Activated CD8-positive, alpha-beta memory T cell treated with anti-CD3 and anti-CD28 coated beads, Interleukin-2, amount 10 ng/mL, durations not matched to agents 7 days and 5 days (primary cell): ENCODE measurements around the gene TMEM114. TPM values are rescaled to one million over a fixed set of nuclear protein-coding genes. Genes with fewer than 3 reads are reported as not detected.
"Not testable (repeated sequence)": the region's sequence is repeated elsewhere in the genome, so short reads cannot be mapped to it uniquely, and the experiment has no call there.

ENCODE experiments used
- ATAC-seq: fragments of 150-1000 bp; cut with Tn5 transposase; one replicate; pipeline ENCODE4 v1.10.0; 2021; ENCODE audit warnings: moderate library complexity
- CTCF ChIA-PET: fragments of 350-600 bp; sonication (Branson Sonifier 250); formaldehyde crosslinking; loops from one replicate; lab custom pipeline; 2021; ENCODE audit warnings: antibody characterized with exemption; lab: Charles Lee
- DNase-seq: peaks from one replicate; pipeline ENCODE4 v3.0.0-alpha.2; 2020
- H3K27ac Mint-ChIP-seq: one replicate; pipeline ENCODE4 v1.8.0; 2021; ENCODE audit warnings: mild to moderate bottlenecking, mixed read lengths
- H3K27me3 Mint-ChIP-seq: one replicate; pipeline ENCODE4 v1.8.0; 2021; ENCODE audit warnings: mixed read lengths
- H3K36me3 Mint-ChIP-seq: one replicate; pipeline ENCODE4 v1.8.0; 2021; ENCODE audit warnings: mild to moderate bottlenecking, mixed read lengths
- H3K4me1 Mint-ChIP-seq: one replicate; pipeline ENCODE4 v1.8.0; 2021; ENCODE audit warnings: mixed read lengths
- H3K4me3 Mint-ChIP-seq: one replicate; pipeline ENCODE4 v1.8.0; 2021; ENCODE audit warnings: mild to moderate bottlenecking, moderate library complexity, mixed read lengths
- H3K9me3 Mint-ChIP-seq: one replicate; pipeline ENCODE4 v1.8.0; 2022; ENCODE audit warnings: low read depth, mixed read lengths
- total RNA-seq, 2 experiments: library from RNA; stranded (reverse); gene quantifications; one replicate each; pipeline ENCODE4 v1.2.3, GENCODE V29; 2021

Gene TMEM114
- total RNA-seq, 2 experiments from 2014 or later = not detected

DNA sequence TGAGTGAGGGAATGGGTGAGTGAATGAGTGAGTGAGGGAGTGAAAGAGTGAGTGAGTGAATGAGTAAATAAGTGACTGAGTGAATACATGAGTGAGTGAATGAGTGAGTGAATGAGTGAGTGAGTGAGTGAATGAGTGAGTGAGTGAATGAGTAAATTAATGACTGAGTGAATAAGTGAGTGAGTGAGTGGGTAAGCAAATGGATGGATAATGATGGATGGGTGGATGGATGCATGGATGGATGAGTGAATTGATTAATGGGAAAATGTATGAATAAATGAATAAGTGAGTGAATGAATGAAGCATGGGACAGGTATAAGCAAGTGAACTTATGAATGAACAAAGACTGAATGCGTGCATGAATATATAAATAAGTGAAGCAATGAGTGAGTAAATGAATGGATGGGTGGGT lies 25.4 kb downstream of the TMEM114 start:
- CTCF ChIA-PET = no interaction called here
- ATAC-seq (no peak), DNase-seq (no peak)
- Mint-ChIP-seq H3K27ac (no peak overlapping the region), H3K4me1 (peaks cover 5% of the 10 kb centered on the region), H3K9me3 (no peaks in the 10 kb centered on the region), H3K27me3 (no peaks in the 10 kb centered on the region), H3K36me3 (no peaks in the 10 kb centered on the region), H3K4me3 (no peak overlapping the region)

DNA sequence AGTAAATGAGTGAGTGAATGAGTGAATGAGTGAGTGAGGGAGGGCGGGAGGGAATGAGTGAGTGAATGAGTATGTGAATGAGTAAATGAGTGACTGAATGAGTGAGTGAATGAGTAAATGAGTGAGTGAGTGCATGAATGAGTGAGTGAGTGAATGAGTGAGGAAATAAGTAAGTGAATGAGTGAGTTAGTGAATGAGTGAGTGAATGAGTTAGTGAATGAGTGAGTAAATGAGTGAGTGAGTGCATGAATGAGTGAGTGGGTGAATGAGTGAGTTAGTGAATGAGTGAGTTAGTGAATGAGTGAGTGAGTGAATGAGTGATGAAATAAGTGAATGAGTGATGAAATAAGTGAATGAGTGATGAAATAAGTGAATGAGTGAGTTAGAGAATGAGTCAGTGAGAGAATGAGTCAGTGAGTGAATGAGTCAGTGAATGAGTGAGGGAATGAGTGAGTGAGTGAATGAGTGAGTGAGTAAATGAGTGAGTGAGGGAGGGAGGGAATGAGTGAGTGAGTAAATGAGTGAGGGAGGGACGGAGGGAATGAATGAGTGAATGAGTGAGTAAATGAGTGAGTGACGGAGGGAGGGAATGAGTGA lies 26.3 kb downstream of the TMEM114 start:
- H3K27me3 Mint-ChIP-seq, H3K4me1 Mint-ChIP-seq, CTCF ChIA-PET, DNase-seq, H3K4me3 Mint-ChIP-seq, H3K27ac Mint-ChIP-seq, ATAC-seq, H3K36me3 Mint-ChIP-seq, H3K9me3 Mint-ChIP-seq: not testable (repeated sequence)

DNA sequence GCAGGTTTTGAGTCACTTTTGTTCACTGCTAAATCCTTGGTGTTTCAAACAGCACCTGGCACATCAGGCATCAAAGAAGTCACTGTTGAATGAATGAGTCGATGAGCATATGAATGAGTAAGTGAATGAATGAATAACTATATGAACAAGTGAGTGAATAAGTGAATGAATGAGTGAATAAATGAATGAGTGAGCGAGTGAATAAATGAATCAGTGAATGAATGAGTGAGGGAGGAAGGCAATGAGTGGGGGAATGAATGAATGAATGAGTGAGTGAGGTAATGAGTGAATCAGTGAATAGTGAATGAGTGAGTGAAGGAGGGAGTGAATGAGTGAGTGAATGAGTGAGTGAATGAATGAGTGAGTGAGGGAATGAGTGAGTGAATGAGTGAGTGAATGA lies 28.8 kb downstream of the TMEM114 start:
- Mint-ChIP-seq H3K4me3 (no peak overlapping the region), H3K27me3 (no peaks in the 10 kb centered on the region), H3K4me1 (no peaks in the 10 kb centered on the region), H3K9me3 (no peaks in the 10 kb centered on the region), H3K36me3 (no peaks in the 10 kb centered on the region), H3K27ac (no peak overlapping the region)
- no peak for DNase-seq
- CTCF ChIA-PET = no interaction called here
- ATAC-seq = no peak

DNA sequence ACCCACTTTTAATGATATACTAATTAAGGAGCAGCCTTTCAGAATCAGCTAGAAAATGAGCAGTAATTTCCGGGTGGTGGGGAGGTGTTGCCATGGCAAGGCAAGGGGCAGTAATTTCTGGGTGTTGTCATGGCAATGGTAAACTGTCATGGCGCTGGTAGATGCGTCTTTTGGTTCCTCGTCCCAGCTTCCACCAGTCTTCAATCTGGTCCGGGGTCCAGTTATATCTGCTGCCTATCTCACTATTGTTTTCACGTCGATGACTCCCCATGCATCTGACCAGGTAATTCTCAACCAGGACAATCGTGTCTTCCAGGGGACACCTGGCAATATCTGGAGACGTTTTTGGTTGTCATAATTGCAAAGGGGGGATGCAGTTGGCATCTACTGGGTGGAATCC lies 34.9 kb downstream of the TMEM114 start:
- H3K27me3 Mint-ChIP-seq = peaks cover 16% of the 10 kb centered on the region
- no peaks in the 10 kb centered on the region for H3K4me1 Mint-ChIP-seq
- no peaks in the 10 kb centered on the region for H3K9me3 Mint-ChIP-seq
- ATAC-seq (no peak), DNase-seq (no peak)
- no peak overlapping the region for H3K27ac Mint-ChIP-seq
- H3K36me3 Mint-ChIP-seq = no peaks in the 10 kb centered on the region
- H3K4me3 Mint-ChIP-seq = no peak overlapping the region
- CTCF ChIA-PET = no interaction called here

DNA sequence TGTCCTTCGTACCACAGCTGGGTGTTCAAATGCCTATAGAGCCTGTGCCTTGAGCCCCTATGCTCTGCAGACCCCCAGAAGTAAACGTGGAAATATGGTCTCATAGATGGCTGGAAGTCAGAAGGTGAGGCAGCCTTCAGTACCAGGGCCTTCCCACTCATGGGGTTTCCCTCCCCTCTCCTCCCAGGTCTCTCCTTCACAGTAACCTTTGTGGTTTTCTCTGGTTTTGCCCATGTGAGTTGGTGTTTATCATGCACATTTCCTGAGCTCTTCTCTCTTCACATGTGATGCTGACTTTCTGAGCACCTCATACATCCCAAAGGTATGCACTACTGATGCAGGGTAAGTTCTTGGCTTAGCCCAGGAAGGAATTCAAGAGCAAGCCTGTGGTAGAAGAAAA lies 35.4 kb downstream of the TMEM114 start:
- no peaks in the 10 kb centered on the region for H3K36me3 Mint-ChIP-seq
- H3K4me3 Mint-ChIP-seq = no peak overlapping the region
- ATAC-seq (no peak), DNase-seq (no peak)
- CTCF ChIA-PET = no interaction called here
- H3K27me3 Mint-ChIP-seq = peaks cover 18% of the 10 kb centered on the region
- H3K27ac Mint-ChIP-seq = no peak overlapping the region
- no peaks in the 10 kb centered on the region for H3K9me3 Mint-ChIP-seq
- H3K4me1 Mint-ChIP-seq = no peaks in the 10 kb centered on the region

DNA sequence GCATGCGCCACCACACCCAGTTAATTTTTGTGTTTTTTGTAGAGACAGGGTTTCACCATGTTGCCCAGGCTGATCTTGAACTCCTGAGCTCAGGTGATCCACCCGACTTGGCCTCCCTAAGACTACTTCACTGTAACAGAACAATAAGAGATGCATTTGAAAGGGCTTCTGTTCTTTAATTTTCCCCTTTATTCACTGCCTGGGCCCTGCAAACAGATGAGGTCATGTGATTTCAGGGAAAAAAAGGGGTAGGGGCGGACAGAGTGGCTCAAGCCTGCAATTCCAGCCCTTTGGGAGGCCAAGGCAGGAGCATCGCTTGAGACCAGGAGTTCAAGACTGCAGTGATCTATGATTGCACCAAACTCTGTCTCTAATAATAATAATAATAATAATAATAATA lies 36.3 kb downstream of the TMEM114 start:
- DNase-seq (no peak), ATAC-seq (no peak)
- H3K4me3 Mint-ChIP-seq = no peak overlapping the region
- H3K9me3 Mint-ChIP-seq = no peaks in the 10 kb centered on the region
- peaks cover 18% of the 10 kb centered on the region for H3K27me3 Mint-ChIP-seq
- CTCF ChIA-PET = no interaction called here
- H3K4me1 Mint-ChIP-seq = no peaks in the 10 kb centered on the region
- H3K27ac Mint-ChIP-seq = no peak overlapping the region
- no peaks in the 10 kb centered on the region for H3K36me3 Mint-ChIP-seq

DNA sequence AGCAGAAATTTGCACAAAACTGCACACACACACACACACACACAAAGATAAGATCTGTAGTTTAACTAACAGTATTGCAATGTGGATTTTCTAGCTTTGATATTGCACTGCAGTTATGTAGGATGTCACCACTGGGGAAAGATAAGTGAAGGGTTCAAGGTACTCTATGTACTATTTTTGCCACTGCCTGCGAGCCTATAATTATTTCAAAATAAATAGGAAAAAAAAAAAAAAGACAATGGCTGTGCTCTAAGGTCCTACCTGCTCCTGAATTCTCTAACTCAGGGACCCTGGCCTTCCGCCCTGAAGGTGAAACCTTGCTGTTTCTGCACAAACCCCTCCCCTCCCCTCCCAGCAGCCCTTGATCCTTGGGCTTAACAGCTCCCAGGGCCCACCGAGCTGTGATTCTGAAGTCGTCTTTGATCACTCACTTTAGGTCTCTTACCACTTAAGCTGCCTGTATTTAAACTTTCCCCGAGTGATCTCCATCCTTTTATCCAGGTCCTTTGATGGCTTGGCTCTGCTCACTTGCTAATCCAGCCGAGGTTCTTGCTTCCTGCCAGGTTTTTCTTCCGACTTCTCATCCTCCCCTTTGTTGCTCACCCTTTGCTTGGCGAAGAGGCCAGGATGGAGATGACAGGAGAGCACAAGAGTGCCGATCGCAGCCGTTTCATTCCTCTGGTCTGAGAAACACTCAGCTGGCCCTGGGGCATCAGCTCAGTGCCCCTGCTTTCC lies 37.7 kb downstream of the TMEM114 start:
- DNase-seq (no peak), ATAC-seq (no peak)
- Mint-ChIP-seq H3K4me3 (no peak overlapping the region), H3K4me1 (no peaks in the 10 kb centered on the region), H3K9me3 (no peaks in the 10 kb centered on the region), H3K27me3 (peaks cover 18% of the 10 kb centered on the region), H3K36me3 (no peaks in the 10 kb centered on the region), H3K27ac (no peak overlapping the region)
- CTCF ChIA-PET = interaction anchor here (1.8 kb wide), 1 partner anchor 15 kb away, joined by 7 read pairs; no protein-coding TSS in a partner anchor

DNA sequence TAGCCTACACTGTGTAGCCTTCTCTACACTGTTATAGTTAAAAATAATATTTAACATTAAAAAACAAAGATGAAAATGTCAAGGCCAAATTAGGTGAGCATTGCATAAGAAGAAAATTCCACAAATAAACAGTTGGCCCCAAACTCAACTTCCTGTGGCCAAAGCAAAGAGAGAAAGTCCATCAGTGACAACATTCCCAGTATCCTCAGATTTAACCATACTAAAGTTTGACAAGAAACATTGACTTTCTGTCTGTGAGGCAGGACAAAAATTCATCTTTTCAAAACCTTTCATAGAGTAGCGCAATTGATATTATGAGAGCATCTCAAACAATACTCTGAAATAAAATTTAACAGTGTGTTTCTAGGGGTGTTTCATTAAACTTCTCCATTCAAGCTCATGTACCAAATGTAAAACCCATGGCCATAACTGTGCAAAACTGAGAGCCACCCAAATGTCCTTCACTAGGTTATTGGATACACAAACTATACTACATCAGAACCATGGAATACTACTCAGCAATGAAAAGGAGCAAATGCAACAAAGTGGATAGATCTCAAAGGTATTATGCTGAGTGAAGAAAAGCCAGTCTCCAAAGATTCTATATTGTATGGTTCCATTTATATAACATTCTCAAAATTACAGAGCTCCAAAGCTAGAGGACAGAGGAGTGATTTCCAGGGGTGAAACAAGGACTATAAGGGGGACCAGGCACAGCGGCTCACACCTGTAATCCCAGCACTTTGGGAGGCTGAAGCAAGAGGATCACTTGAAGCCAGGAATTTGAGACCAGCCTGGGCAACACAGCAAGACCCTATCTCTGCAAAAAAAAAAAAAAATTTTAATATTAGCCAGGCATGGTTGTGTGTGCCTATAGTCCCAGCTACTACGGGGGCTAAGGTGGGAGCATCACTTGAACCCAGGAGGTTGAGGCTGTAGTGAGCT lies 38.7 kb downstream of the TMEM114 start:
- ATAC-seq (no peak), DNase-seq (no peak)
- Mint-ChIP-seq H3K4me1 (no peaks in the 10 kb centered on the region), H3K4me3 (no peak overlapping the region), H3K27ac (no peak overlapping the region), H3K27me3 (peaks cover 18% of the 10 kb centered on the region), H3K36me3 (no peaks in the 10 kb centered on the region), H3K9me3 (no peaks in the 10 kb centered on the region)
- CTCF ChIA-PET = interaction anchor here (1.8 kb wide), 1 partner anchor 16 kb away, joined by 7 read pairs; no protein-coding TSS in a partner anchor

DNA sequence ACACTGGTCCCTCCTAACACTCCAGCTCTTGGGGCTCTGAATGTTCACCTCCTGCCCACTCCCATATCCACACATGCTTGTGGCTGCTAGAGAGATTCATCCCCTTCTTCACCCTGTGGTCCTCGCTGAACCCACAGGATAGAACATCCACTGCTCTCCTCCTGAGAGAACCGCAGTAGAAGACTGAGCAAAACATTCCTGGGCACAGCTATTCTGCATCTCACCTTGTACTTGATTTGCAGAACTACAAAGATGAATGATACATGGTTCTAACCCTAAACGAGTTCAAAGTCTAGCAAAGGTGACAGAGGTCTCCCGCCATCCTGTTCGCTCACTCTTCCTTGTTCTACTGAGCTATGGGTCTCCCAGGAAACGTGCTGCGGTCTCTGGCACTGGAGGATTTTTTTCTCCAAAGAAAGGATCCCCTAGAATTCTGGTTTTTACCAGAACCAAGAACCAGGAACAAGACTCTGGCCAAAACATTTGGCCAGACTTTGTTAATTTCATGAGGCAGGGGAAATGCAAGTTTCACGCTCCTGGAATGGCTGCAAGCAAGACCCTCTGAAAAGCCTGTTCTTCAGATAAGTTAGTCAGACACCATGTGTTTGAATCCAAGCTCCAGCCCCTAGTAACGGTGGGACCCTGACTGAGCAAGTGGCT lies 39.5 kb downstream of the TMEM114 start:
- Mint-ChIP-seq H3K4me3 (no peak overlapping the region), H3K27ac (no peak overlapping the region), H3K9me3 (no peaks in the 10 kb centered on the region), H3K36me3 (no peaks in the 10 kb centered on the region), H3K27me3 (peaks cover 18% of the 10 kb centered on the region), H3K4me1 (no peaks in the 10 kb centered on the region)
- no peak for DNase-seq
- CTCF ChIA-PET = interaction anchor here (1.8 kb wide), 1 partner anchor 16 kb away, joined by 7 read pairs; no protein-coding TSS in a partner anchor
- no peak for ATAC-seq

DNA sequence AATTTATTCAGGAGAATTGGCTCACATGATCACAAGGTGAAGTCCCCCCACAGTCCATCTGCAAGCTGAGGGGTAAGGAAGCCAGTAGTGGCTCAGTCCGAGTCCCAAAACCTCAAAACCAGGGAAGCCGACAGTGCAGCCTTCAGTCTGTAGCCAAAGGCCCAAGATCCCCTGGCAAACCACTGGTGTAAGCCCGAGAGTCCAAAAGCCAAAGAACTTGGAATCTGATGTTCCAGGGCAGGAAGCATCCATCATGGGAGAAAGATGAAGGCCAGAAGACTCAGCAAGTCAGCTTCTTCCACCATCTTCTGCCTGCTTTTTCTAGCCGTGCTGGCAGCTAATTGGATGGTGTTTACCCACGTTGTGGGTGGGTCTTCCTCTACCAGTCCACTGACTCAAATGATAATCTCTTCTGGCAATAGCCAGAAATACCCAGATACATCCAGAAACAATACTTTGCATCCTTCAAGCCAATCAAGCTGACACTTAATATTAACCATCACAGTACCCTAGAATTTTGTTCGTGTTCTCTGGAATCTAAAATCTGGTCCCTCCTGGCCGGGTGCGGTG lies 40.4 kb downstream of the TMEM114 start:
- Mint-ChIP-seq H3K27me3 (peaks cover 18% of the 10 kb centered on the region), H3K9me3 (no peaks in the 10 kb centered on the region), H3K27ac (no peak overlapping the region), H3K4me3 (no peak overlapping the region), H3K36me3 (no peaks in the 10 kb centered on the region), H3K4me1 (no peaks in the 10 kb centered on the region)
- DNase-seq (no peak), ATAC-seq (no peak)
- CTCF ChIA-PET = no interaction called here

DNA sequence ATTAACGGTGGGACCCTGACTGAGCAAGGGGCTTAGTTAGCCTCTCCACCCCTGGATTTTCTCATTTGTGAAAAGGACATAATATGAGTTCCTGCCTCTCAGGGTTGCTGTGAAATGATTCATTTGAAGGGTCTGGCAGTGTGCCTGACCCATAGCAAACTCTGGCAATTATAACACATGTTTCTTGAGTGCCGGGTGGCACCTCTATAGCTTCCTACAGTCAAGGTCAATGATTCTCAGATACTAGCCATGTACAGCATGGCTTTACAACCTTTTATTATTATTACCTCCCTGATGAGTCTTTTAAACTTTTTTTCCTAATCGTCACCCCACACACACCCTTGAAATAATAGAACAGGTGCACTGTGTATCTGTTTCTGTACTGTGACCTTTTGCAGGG lies 42.1 kb downstream of the TMEM114 start:
- CTCF ChIA-PET = no interaction called here
- no peak for DNase-seq
- no peak overlapping the region for H3K4me3 Mint-ChIP-seq
- ATAC-seq = no peak
- no peak overlapping the region for H3K27ac Mint-ChIP-seq
- no peaks in the 10 kb centered on the region for H3K36me3 Mint-ChIP-seq
- no peaks in the 10 kb centered on the region for H3K9me3 Mint-ChIP-seq
- H3K27me3 Mint-ChIP-seq = peaks cover 21% of the 10 kb centered on the region
- H3K4me1 Mint-ChIP-seq = no peaks in the 10 kb centered on the region

DNA sequence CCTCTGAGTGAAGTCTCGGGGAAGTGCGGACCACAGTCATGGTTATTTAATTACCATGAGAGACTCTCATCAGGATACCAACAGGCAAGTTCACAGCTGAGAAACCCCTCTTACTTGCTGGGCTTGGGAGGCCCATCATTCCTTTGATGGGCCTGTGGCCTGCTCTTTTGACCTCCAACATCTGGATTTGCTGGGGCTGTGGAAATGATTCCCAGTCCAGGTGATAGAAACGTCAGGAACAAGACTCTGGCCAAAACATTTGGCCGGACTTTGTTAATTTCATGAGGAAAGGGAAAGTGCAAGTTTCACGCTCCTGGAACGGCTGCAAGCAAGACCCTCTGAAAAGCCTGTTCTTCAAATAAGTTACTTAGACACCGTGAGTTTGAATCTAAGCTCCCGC lies 42.5 kb downstream of the TMEM114 start:
- Mint-ChIP-seq H3K27me3 (peaks cover 17% of the 10 kb centered on the region), H3K36me3 (no peaks in the 10 kb centered on the region), H3K27ac (no peak overlapping the region), H3K4me3 (no peak overlapping the region), H3K9me3 (no peaks in the 10 kb centered on the region), H3K4me1 (no peaks in the 10 kb centered on the region)
- DNase-seq (no peak), ATAC-seq (no peak)
- CTCF ChIA-PET = no interaction called here

DNA sequence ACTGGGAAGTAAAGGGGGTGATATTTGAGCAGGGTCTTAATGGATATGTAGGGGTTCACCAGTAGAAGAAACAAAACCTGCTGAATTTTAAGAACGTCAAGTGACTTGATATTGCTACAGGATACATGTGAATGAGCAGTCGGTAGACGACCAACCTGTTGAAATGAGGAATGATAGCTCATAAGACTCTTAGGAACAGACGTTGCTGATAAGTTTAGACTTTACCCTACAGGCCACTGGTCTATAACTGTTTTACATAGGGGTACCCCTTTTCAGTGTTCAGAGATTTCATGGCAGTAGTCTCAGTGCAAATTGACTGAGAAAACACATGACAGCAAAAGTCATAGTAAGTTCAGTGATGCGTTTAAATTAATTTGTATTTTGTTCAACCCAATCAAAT lies 45.9 kb downstream of the TMEM114 start:
- Mint-ChIP-seq H3K27me3 (peaks cover 3% of the 10 kb centered on the region), H3K27ac (no peak overlapping the region), H3K4me1 (no peaks in the 10 kb centered on the region), H3K36me3 (no peaks in the 10 kb centered on the region), H3K9me3 (no peaks in the 10 kb centered on the region), H3K4me3 (no peak overlapping the region)
- CTCF ChIA-PET = no interaction called here
- DNase-seq = no peak
- ATAC-seq = no peak
